H1 (cell line): ENCODE results near the gene OS9. TPM values are rescaled to one million over a fixed set of nuclear protein-coding genes. Genes with fewer than 3 reads are reported as not detected.

Experiments used
- CTCF ChIP-seq, 3 experiments: IDR thresholded peaks; 1 replicate in 2 of 3; 2 replicates in 1 of 3; pipeline versions ENCODE4 v1.5.1 to v1.6.1; 2011; ENCODE audit warnings: low read length in 3 of 3, mild to moderate bottlenecking in 3 of 3, inconsistent platforms in 2 of 3, low read depth in 1 of 3, moderate library complexity in 1 of 3; ENCODE audit not compliant: insufficient read depth in 1 of 3; ENCODE audit errors: control extremely low read depth in 1 of 3
- polyA plus RNA-seq, 7 experiments: library from polyadenylated mRNA; depleted of rRNA in 3 of 7; stranded (reverse) in 5 of 7; unstranded in 2 of 7; fragments of >200 nt in 5 of 7; fragments of 200-250 nt in 2 of 7; gene quantifications; 1 replicate in 5 of 7; 2 replicates in 1 of 7; 4 replicates in 1 of 7; pipeline versions ENCODE4 v1.2.1 to v1.2.3, GENCODE V29; 2011 to 2013; ENCODE audit warnings: missing spikeins in 2 of 7, mixed read lengths in 2 of 7
- total RNA-seq: library from RNA; stranded (reverse); fragmentation: NEBNext Ultra II Directional; extraction: Animal tissue kit (Norgen Biotek cat#: 25700); gene quantifications from 2 replicates; pipeline ENCODE4 v1.2.1, GENCODE V29; 2021

OS9 gene
- total and polyA plus RNA-seq, 2 of the 8 experiments (the other 6 are each of a cell fraction or from before 2014, with no cell fraction given): 71.0 to 108 TPM

GRCh38 chr12:57755194-57755453 is 61.2 kb downstream of the OS9 start (continued):
- TF ChIP-seq CTCF (IDR thresholded peaks at IDR 0.05; ENCODE audit: control extremely low read depth in 1 of 3, insufficient read depth in 1 of 3, low read depth in 1 of 3, low read length in 3 of 3): no peak
